H4 (cell line): ENCODE results near the gene DFFA. TPM values are rescaled to one million over a fixed set of nuclear protein-coding genes. Genes with fewer than 3 reads are reported as not detected.
"Not testable (repeated sequence)": the region's sequence is repeated elsewhere in the genome, so short reads cannot be mapped to it uniquely, and the experiment has no call there.

ENCODE experiments used
- DNase-seq: peaks from one replicate; pipeline ENCODE4 v3.0.0-alpha.2; 2015; ENCODE audit warnings: low spot score
- total RNA-seq: library from RNA; depleted of rRNA; stranded (reverse); fragments of >200 nt; shearing (Covaris generic); gene quantifications from 2 replicates; pipeline ENCODE4 v1.2.3, GENCODE V29; 2014

Gene DFFA
- total RNA-seq, 1 experiment from 2014 or later, result 28.8 TPM

DNA sequence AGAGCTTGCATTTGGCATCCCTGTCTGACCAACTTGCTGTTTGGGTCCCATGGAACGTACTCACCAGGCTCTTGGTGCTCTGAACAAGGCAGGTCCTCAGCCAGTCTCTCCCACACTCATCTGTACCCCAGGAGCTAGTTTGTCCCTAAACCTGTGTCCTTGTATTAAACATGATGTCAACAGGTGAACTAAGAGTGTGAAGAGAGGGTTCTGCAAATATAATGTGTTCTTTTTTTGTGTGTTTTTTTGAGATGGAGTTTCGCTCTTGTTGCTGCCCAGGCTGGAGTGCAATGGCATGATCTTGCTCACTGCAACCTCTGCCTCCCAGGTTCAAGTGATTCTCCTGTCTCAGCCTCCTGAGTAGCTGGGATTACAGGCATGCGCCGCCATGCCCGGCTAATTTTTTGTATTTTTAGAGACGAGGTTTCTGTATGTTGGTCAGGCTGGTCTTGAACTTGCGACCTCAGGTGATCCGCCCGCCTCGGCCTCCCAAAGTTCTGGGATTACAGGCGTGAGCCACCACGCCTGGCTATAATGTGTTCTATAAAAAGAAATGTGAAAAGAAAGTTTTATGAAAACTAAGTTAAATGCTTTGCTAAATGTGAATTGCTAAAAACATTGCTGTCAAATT lies 33.8 kb upstream of the DFFA start:
- not testable (repeated sequence) for DNase-seq

- DNase-seq, result no peak
Observed at GRCh38 chr1:10504249-10504648, 31.9 kb upstream of the DFFA start.

DNA sequence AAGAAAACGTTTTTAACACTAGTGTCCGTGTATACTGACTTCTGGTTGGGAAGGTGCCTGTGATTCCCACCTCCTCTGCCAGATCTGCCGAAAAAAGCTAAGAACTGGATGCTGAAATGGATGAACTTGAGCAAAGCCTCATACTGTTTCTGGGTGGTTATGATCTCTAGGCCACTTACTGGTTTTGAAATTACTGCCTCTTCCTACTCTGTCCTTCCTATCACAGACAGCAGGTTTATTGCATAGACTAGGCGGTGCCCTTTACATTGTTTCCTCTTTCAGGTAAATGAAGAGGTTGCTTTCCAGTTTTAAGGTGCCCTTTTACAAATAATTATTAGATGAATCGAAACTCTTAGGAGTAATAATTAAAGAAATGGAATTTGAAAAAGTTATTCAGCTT lies 29.9 kb upstream of the DFFA start:
- no peak for DNase-seq

DNA sequence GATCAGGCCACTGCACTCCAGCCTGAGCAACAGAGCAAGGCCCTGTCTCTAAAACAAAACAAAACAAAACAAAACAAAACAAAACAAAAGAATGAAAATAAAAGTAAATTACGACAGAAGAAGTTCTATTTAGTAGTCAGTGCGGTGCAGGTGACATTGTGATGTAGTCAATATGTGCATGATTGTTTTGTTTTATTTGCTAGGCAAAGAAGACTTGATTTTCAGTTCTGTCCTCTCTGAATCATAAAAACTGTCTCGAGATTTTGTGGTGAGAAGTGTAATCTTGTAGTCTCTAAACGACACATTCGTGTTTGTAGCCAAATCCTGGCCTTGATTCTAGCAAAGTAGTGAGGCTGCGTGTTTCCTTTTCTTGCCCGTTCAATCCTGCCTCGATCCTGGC lies 25.9 kb upstream of the DFFA start:
- no peak for DNase-seq

DNA sequence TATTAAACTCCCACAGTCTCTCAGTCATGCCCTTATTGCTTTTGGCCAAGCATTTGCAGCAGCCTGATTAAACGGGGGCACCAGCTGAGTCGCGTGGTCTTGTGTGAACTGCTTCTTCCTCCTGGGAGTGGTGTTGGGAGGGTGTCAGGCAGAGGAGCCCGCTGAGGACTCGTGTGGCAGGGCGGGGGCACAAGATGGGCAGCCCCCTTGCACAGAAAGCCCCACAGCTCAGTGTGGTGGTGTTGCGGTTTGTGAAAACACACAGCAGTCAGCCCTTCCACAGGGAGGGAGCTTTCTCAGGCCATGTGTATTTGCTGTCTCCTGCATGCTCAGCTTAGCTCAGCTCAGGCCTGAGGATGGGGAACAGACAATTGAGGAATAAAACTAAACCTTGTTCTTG lies 24.8 kb upstream of the DFFA start:
- no peak for DNase-seq

DNA sequence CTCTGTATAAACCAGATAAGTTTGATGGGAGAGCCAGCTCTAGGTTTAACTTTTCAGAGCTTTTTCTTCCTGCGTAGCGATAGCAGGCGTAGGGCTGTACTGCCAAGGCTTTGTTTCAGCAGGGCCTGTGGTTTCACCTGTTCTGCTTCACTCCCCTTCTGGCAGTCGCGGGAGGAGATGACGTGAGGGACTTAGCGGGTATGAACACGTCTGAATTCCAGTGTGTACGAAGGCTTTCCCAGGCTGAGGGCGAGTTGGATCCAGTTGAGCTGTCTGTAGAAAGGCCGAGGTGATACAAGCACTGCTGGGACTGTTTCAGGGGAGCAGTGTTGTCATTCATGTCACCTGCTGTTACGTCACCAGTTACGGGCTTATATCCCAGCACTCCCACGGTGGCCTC lies 23.6 kb upstream of the DFFA start:
- no peak for DNase-seq

- DNase-seq, result no peak
Observed at GRCh38 chr1:10495475-10495817, 23.1 kb upstream of the DFFA start.

DNA sequence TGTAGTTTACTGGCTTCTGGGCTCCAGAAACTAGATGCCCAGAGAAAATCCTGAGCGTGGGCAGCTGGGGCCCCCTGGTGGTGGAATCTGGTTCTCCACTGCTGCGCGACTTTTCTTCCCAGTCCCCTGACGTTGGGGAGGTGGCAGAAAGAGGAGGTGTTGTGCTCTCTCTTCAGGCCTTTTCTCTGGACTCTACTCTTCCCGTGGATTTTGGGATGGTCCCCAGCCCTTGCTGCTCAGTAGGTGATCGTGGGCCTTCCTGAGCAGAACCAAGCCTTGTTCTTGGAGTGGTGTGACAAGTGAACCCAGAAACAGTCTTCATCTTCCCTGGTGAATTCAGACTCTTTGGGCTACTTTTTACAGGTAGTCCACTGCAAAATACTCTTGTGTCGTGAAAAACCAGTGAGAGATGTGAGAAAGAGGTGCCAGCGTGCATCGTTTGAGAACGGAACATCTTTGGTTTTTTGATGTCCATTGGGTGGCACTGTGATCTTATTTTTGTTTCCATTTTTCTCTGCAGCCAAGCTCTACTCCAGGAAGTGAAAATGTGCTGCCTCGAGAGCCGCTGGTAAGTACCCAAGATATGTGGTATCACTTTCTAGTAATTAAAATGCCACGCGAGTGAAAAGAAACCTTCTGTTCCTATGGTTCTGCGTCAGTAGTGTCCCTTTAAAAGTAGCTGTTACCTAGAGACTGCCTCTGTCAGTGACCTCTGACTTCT lies 22.6 kb upstream of the DFFA start:
- peak; percentile 54 for DNase-seq

DNA sequence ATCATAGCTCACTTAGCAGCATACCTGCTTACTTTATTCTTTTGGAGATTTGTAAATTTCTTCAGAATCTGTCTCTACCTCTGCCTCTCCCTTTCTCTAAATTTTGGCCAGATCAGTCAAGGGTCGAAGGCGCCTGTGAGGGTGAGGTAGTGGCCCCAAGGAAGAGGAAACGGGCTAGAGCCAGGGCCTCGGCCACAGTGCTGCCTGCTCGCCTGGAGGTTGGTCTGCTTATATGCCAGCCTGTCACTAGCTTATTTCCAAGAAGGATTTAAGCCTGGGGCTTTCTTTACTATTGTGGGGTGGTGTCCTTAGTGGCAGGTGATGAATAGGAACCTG lies 22.1 kb upstream of the DFFA start:
- DNase-seq, result no peak

DNA sequence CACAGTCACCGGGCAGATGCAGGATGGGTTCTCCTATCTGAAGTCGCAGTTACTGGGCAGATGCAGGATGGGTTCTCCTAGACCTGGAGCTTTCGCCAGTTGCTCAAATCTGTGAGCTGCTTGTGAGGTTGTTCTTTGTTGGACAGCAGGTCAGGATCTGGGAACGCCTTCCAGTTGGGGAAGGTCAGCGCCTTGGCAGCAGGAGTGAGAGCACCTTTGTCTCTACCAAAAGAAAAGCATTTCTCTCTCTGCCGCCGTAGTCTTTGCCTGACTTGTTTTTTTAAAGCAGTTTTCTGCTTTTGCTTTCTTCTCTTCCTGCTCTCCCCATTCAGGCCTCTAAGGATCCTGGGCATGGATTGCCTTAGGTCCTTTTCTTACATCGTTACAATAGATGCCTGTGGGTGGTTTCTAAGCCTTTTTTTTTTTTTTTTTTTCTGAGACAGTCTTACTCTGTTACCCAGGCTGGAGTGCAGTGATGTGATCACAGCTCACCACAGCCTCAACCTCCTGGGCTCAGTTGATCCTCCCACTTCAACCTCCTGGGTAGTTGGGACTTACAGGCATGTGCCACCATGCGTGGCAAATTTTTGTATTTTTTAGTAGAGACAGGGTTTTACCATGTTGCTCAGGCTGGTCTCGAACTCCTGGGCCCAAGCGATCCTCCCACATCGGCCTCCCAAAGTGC lies 18.1 kb upstream of the DFFA start:
- DNase-seq, result no peak

DNA sequence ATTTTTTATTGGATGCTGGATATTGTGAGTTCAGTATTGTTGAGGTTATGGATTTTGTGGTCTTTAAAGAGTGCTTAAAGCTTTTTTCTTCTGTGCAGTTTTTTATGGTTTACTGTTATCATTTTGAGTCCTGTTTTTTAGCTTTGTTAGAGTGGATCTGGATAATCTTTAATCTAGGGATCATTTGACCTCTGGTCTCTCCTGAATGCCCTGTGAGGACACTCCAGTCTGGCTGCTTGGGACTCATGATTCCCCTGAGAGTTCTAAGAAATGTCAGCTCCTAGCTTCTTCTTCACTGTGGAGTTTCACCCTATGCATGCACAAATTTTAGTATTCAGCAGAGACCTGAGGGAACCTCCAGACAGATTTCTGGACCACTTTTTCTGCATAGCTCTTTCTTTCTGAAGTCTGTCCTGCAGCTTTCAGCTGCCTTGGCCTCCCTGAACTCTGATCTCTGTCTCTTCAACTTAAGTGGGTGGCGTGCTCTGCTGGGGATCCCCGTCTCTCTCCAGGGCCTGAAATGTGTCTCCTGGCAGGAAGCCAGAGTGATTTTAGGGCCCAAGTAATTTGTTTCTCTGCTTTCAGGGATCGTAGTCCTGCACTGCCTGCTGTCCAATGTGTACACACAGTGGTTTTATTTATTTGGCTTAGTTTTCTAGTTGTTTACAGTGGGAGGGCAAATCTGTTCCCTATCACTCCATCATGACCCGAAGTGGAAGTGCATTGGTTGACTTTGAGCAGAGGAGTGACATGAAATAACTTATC lies 17.1 kb upstream of the DFFA start:
- DNase-seq, result no peak

DNA sequence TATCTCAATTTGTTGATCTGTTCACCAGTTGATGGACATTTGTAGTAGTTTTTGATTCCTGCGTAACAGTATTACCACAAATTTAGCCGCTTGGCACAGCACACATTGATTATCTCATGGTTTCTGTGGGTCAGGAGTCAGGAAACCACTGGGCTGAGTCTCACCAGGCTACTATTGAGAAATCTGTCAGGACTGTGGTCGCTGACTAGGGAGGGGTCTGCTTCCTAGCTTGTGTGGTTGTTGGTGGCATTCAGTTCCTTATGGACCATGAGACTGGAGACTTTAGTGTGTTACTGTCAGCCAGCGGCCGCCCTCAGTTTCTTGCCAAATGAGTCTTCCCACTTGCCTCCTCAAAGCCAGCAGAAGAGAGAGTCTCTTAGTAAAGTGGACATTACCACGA lies 12.2 kb upstream of the DFFA start:
- no peak for DNase-seq

GRCh38 chr1:10480614-10481013 lies 8.3 kb upstream of the DFFA start:
- DNase-seq, result no peak

DNA sequence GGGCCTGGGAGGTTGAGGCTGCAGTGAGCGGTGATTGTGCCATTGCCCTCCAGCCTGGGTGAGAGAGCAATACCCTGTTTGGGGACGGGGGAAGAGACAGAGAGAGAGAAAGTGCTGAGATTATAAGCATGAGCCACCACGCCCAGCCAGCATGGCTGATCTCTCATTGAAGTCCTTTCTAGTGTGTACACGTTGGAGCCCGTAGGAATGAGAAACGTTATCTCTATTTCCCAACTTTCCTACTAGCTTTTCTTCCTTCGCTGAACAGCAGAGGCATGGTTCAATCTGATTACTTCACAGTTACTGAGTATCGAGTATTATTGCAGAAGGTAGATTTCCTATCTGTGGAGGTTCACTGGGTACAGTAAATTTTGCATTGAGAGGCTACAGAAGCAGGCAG lies 7.0 kb upstream of the DFFA start:
- no peak for DNase-seq

GRCh38 chr1:10475510-10475909 lies 3.2 kb upstream of the DFFA start:
- no peak for DNase-seq

GRCh38 chr1:10474613-10475507 lies 2.5 kb upstream of the DFFA start, which contains the start of gene PEX14:
Gene PEX14 (plus strand): TSS chr1:10474950. CDS start chr1:10474967, 17 bp downstream.
- peak; percentile 84 for DNase-seq

GRCh38 chr1:10474309-10474612 lies 1.9 kb upstream of the DFFA start:
- not testable (repeated sequence) for DNase-seq

- no peak for DNase-seq
Observed at GRCh38 chr1:10473145-10473765, 926 bp upstream of the DFFA start.

DNA sequence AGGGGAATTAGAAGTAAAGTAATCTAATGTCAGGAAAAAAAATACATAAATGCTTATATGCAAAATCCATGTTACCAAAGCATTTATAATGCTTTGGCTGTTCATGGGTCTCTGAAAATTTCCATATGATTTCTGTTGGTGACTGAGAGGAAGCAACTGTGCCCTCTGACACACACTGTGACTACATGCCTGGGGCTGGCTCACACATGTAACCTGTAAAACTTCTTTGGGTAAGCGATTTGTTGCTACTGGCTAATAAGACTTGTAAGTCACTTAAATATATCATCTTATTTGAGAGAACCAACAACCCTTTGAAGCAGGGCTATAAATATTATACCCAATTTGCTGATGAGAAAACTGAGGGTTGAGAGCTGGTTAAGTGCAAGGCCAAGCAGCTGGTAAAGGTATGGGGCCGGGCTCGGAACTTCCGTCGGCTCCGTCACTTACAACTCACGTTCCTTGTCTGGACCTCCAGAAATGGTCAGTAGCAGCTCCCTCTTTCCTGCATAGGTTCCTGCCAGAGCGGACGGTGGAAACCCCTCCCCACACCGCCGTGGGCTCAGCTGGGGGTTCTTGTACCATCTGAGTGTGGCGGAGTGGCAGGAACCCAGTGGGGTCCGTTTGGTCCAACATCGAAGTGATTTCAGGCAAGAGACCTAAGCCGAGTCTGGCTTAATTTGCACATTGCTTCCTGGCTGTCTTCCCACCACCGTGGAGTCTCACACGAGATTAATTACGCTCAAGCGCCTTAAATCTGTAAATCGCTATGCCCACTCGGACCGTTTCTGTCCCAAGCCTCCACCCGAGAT lies 714 bp downstream of the DFFA start:
- DNase-seq, result no peak

DNA sequence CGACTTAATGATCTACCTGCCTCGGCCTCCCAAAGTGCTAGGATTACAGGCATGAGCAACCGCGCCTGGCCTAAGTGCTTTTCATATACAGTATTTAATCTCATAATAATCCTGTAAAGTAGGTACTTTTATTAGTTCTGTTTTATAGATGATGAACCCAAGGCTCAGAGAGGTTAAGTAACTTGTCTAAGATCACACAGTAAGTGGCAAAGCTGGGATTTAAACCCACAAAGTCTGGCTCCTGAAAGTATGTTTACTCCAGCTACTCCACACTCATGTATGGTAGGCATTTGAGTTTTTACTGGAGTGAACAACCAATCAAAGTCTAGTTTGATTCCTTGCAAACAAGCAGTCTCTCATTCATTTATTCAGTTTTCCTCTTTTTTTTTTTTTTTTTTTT lies 2.3 kb downstream of the DFFA start:
- no peak for DNase-seq
